Choroid plexus epithelial cell (primary cell): ENCODE results near the gene FGR.
A peak's percentile ranks its signal among the peaks of the same experiment; 100 is the strongest.
"Not testable (repeated sequence)": the region's sequence is repeated elsewhere in the genome, so short reads cannot be mapped to it uniquely, and the experiment has no call there.

Experiments
- DNase-seq: peaks from one replicate; pipeline ENCODE4 v3.0.0-alpha.2; 2010; ENCODE audit warnings: low read depth
- H3K4me3 ChIP-seq: 2 replicates; pipeline ENCODE4 v1.5.1; 2011; ENCODE audit warnings: low read depth, mild to moderate bottlenecking, control low read depth, low read length, moderate library complexity
- TF ChIP-seq, protein P1 (sequence below): conservative IDR thresholded peaks from 2 replicates; pipeline ENCODE4 v1.5.1; 2011; ENCODE audit warnings: low read depth, mild to moderate bottlenecking, control low read depth, inconsistent platforms, low read length, moderate library complexity

The FGR gene

DNA sequence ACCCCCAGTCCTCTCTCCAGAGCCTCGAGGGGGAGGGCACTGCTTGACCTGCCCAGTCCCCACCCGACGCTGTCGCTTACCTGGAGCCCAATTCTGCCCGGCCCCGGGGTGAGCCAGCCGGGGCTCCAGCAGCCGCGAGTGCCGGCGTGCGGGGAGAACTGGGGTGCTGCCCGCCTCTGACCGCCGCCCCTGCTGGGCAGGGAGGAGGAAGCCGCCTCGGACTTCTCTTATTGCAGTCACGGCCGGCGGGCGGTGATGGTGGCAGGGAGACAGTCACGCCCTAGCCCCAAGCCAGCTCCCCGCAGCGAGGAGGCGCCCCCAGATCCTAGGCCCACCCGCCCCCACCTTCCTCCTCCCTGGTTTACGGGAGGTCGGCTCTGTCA is at the start of gene FGR:
TSS of gene FGR (minus strand) at position 201 of the 383 bp plus-strand sequence. CDS start 11,269 bp downstream, outside the sequence.
- TF ChIP-seq, protein P1, sequence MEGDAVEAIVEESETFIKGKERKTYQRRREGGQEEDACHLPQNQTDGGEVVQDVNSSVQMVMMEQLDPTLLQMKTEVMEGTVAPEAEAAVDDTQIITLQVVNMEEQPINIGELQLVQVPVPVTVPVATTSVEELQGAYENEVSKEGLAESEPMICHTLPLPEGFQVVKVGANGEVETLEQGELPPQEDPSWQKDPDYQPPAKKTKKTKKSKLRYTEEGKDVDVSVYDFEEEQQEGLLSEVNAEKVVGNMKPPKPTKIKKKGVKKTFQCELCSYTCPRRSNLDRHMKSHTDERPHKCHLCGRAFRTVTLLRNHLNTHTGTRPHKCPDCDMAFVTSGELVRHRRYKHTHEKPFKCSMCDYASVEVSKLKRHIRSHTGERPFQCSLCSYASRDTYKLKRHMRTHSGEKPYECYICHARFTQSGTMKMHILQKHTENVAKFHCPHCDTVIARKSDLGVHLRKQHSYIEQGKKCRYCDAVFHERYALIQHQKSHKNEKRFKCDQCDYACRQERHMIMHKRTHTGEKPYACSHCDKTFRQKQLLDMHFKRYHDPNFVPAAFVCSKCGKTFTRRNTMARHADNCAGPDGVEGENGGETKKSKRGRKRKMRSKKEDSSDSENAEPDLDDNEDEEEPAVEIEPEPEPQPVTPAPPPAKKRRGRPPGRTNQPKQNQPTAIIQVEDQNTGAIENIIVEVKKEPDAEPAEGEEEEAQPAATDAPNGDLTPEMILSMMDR = no peak
- no peak for DNase-seq
- H3K4me3 ChIP-seq = peak within 1 kb of the TSS; percentile 43

DNA sequence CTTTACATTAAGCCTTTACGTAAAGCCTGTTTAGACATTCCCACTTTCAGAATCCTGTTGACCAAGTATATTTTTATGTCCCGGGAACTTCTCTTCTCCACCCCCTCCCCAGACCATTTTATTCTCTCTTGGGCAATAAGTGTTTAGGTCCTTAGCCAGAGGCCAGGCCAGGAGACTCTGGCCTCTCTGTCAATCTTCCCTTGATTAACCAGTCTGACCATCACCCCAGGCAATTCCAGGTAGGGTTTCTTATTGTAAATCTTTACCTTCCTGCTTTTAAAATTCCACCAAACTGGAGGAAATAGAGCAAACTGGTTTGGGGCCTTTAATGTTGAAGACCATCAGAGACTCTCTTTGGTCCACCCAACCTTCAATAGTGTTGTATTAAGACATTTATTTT is 49.2 kb upstream of the FGR start:
- H3K4me3 ChIP-seq = no peak overlapping the region
- DNase-seq = no peak
- TF ChIP-seq, protein P1 = no peak

DNA sequence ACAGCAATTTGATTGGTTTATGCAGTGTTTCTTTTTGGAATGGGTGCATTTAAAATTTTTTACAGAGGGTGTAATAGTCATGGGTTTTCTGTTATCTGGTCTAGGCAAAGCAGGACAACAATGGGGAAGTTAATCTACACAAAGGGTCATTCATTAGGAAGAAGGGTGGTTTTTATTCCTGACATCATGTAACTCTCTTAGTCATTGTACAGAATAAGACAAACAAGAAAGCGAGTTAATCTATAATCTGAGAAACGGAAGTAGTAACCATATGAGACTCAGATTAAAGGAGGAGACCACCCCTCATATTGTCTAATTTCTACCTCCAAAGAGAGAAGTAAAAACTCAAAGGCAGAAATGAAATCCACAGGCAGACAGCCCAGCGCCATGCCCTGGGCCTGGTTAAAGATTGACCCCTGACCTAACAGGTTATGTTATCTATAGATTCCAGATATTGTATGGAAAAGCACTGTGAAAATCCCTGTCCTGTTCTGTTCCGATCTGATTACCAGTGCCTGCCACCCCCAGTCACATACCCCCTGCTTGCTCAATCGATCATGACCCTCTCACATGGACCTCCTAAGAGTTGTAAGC is 47.5 kb upstream of the FGR start:
- no peak overlapping the region for H3K4me3 ChIP-seq
- no peak for DNase-seq
- TF ChIP-seq, protein P1 = no peak

DNA sequence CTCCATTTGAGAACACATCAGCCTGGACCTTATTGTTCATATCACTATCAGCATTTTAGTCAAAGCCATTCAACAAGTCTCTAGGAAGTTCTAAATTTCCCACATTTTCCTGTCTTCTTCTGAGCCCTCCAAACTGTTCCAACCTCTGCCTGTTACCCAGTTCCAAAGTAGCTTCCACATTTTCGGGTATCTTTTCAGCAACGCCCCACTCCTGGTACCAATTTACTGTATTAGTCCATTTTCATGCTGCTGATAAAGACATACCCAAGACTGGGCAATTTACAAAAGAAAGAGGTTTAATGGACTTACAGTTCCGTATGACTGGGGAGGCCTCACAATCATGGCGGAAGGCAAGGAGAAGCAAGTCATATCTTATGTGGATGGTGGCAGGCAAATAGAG is 46.6 kb upstream of the FGR start:
- DNase-seq, H3K4me3 ChIP-seq: not testable (repeated sequence)

DNA sequence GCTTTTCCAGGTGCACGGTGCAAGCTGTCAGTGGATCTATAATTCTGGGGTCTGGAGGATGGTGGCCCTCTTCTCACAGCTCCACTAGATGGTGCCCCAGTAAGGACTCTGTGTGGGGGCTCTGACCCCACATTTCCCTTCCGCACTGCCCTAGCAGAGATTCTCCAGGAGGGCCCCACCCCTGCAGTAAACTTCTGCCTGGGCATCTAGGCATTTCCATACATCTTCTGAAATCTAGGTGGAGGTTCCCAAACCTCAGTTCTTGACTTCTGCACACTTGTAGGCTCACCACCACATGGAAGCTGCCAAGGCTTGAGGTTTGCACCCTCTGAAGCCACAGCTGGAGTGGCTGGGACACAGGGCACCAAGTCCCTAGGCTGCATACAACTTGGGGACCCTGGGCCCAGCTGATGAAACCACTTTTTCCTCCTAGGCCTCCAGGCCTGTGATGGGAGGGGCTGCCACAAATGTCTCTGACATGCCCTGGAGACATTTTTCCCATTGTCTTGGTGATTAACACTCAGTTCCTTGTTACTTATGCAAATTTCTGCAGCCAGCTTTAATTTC is 45.3 kb upstream of the FGR start:
- not testable (repeated sequence) for H3K4me3 ChIP-seq, DNase-seq

DNA sequence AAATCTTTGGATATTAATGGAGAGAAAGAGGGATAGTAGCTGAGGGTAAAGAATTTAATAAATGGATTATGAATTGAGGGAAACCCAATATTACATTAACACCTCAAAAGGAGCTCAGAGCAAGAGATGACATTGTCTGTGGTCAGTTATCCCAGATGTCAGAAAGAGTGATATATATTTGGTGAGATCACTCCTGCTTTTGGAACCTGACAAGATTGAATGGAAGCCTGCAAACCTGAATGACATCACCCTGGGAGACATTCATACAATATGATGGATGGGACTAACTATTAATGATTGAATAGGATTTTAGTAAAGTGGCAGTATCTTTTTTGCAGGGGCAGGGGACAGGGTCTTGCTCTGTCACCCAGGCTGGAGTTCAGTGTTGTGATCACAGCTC is 43.8 kb upstream of the FGR start:
- DNase-seq = no peak
- H3K4me3 ChIP-seq = no peak overlapping the region
- TF ChIP-seq, protein P1 = no peak

DNA sequence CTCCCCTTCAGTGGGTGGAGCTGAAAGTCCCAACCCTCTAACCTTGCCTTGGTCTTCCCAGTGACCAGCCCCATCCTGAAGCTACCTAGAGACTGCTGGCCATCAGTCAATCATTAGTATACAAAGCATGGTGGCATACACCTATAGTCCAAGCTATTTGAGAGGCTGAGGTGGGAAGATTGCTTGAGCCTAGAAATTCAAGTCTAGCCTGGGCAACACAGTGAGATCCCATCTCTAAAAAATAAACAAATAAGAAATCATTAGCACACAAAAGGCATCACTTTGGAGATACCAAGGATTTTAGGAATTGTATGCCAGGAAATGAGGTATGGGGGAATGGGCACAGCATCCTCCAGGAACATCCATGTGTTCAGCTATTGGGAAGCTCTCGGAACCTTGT is 41.4 kb upstream of the FGR start:
- DNase-seq = no peak
- TF ChIP-seq, protein P1 = no peak

DNA sequence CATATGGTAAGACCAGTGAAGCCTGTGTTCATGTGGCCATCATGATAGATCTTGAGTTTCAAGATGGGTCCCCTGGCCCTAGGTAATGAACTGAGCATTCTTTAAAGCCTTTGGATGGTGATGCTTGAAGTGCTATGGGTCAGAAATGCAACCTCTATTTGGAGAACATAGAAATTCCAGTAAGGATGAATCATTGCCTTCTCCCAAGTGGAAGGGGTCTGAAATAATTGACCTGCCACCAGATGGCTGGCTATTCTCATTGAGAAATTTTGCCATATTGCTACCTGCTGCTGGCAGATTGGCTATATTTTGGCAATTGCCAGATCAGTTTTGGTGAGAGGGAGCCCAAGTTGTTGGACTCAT is 37.7 kb upstream of the FGR start:
- TF ChIP-seq, protein P1 = no peak
- no peak overlapping the region for H3K4me3 ChIP-seq
- peak; percentile 68 for DNase-seq

More for the DNA sequence above, 41.4 kb upstream of the FGR start:
- no peak overlapping the region for H3K4me3 ChIP-seq
